ENCODE results near the gene SYNGR3.

SYNGR3 gene

DNA sequence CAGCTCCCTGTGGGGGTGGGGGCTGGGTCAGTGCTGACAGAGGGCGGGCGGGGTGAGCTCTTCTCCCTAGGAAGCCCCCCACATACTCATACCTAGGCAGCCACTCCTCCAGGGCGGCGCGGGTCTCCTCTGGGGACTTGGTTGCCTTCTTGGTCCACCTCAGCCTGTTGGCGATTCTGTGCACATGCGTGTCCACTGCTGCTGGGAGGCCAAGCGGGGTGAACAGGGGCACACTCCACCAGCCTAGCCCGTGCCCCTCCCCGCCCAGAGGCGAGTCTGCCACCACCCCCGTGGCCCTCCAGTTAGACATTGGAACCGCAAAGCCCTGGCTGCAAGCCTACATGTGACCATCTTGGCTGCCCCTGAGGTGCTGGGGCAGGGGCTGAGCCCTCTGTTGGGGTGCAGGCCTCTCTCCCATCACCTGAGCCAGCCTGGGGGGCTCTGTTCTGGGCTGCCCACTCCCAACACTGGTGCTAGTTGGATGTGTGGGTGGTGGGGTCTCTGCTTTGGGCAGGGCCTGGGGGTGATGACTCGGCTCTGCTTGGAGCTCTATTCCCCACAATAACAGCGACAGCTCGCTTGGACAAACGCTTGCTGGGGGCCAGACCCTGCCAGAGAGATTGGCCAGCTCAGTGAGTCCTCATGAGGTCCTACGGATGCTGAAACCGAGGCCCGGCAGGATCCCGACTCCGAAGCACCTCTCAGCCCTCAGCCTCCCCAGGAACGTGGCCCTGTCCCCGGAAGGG lies 50.4 kb downstream of the SYNGR3 start:
- Mint-ChIP-seq H3K9me3 (no peaks in the 10 kb centered on the region), H3K4me3 (no peak overlapping the region), H3K27me3 (ENCODE audit: low read depth, poor library complexity) (no peaks in the 10 kb centered on the region), H3K36me3 (ENCODE audit: low read depth) (no peaks in the 10 kb centered on the region), H3K27ac (no peak overlapping the region), H3K4me1 (peaks cover 32% of the 10 kb centered on the region)
- TF ChIP-seq, protein P1, sequence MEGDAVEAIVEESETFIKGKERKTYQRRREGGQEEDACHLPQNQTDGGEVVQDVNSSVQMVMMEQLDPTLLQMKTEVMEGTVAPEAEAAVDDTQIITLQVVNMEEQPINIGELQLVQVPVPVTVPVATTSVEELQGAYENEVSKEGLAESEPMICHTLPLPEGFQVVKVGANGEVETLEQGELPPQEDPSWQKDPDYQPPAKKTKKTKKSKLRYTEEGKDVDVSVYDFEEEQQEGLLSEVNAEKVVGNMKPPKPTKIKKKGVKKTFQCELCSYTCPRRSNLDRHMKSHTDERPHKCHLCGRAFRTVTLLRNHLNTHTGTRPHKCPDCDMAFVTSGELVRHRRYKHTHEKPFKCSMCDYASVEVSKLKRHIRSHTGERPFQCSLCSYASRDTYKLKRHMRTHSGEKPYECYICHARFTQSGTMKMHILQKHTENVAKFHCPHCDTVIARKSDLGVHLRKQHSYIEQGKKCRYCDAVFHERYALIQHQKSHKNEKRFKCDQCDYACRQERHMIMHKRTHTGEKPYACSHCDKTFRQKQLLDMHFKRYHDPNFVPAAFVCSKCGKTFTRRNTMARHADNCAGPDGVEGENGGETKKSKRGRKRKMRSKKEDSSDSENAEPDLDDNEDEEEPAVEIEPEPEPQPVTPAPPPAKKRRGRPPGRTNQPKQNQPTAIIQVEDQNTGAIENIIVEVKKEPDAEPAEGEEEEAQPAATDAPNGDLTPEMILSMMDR (IDR thresholded peaks at IDR 0.05): no peak
- no peak for DNase-seq

- TF ChIP-seq, protein P1 (IDR thresholded peaks at IDR 0.05): no peak
- Mint-ChIP-seq H3K27me3 (ENCODE audit: low read depth, poor library complexity) (no peaks in the 10 kb centered on the region), H3K9me3 (no peaks in the 10 kb centered on the region), H3K4me3 (no peak overlapping the region), H3K27ac (no peak overlapping the region), H3K36me3 (ENCODE audit: low read depth) (no peaks in the 10 kb centered on the region), H3K4me1 (peaks cover 32% of the 10 kb centered on the region)
- DNase-seq: no peak
Measured at GRCh38 chr16:2040787-2041522, 51.2 kb downstream of the SYNGR3 start.

DNA sequence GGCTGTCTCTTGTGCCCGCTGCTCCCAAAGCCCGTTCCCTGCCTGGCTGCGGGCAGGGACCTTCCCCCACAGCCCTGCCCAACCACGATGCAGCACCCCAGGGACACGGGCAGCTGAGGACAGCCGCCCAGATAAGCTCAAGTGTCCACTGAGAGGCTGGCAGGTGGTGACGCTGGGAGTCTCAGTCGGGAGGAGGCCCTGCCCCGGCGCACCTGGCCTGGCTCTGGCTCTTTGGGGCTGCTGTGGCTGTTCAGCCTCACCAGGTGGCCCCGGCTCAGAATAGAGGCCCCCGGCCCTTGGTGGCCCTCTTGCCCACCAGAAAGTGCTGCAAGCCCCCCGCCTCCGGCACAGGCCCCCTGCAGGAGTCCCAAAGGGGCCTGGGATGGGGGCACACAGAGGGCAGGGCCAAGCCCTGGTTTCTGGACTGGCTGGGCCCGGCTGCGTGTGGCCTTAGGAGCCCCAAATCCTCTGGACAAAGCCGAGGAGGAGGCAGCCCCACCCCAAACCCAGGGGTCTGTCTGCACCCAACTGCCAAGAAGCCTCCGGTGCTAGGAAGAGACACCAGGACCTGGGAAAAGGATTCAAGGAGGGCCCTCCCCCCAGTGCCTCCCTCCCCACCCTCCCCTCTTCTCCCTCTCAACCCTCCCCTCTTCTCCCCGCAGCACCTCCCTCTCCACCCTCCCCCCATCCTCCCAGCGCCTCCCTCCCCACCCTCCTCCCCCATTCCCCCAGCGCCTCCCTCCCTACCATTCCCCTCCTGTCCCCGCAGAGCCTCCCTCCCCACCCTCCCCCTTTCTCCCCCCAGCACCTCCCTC lies 52.6 kb downstream of the SYNGR3 start:
- Mint-ChIP-seq H3K4me3 (no peak overlapping the region), H3K9me3 (no peaks in the 10 kb centered on the region), H3K4me1 (peaks cover 41% of the 10 kb centered on the region), H3K27me3 (ENCODE audit: low read depth, poor library complexity) (peaks cover 3% of the 10 kb centered on the region), H3K36me3 (ENCODE audit: low read depth) (peaks cover 4% of the 10 kb centered on the region), H3K27ac (no peak overlapping the region)
- DNase-seq: no peak
- TF ChIP-seq, protein P1 (IDR thresholded peaks at IDR 0.05): no peak

- H3K9me3 Mint-ChIP-seq: no peaks in the 10 kb centered on the region
- peaks cover 4% of the 10 kb centered on the region for H3K36me3 Mint-ChIP-seq (ENCODE audit: low read depth)
- DNase-seq: no peak
- no peak overlapping the region for H3K4me3 Mint-ChIP-seq
- H3K27me3 Mint-ChIP-seq (ENCODE audit: low read depth, poor library complexity): peaks cover 3% of the 10 kb centered on the region
- TF ChIP-seq, protein P1 (IDR thresholded peaks at IDR 0.05): no peak
- H3K4me1 Mint-ChIP-seq: peaks cover 35% of the 10 kb centered on the region
- H3K27ac Mint-ChIP-seq: peak overlapping the region; percentile 58
Measured at GRCh38 chr16:2042986-2043666, 53.4 kb downstream of the SYNGR3 start.
